Measurements from ENCODE around the gene SCYL2.
"Not testable (repeated sequence)": the region's sequence is repeated elsewhere in the genome, so short reads cannot be mapped to it uniquely, and the experiment has no call there.

SCYL2 gene

DNA sequence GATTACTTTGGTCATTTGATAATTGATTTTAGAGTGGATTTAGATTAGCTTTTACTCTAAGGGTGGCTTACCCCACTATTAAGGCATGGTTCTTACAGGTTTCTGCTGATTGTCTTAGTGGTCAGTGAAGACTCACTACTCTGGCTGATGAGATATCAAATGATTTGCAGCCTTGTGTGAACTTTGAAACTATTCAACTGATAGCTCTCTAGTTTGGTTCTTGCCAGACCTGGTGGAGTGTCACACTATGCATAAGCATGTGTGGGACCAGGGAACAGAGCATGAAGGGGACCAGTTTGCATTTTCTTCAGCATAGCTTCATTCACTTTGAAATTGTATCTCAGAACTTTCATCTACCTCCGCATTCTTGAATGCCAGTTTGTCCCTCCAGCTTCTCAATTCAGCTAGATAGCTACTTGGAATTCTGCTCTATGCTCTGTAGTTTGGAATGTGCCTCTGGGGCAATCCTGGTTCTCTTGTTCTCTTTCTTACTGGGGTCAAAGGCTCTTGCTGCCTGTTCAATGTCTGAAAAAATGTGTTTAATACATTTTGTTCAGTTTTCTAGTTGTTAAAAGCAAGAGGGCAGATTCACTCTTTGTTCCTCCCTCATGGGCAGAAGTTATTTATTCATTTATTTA, 12.7 kb downstream of the SCYL2 start:
- no peak for TF ChIP-seq Cebpa-rat (IDR thresholded peaks at IDR 0.05)

GRCh38 chr12:100284556-100284955, 17.6 kb downstream of the SCYL2 start:
- H3K9ac ChIP-seq, result not testable (repeated sequence)
- peaks cover 30% of the 10 kb centered on the region for H3K36me3 ChIP-seq

More for the DNA sequence above, 12.7 kb downstream of the SCYL2 start:
- no peaks in the 10 kb centered on the region for H3K27me3 ChIP-seq
- H3K9me3 ChIP-seq, result peaks cover 34% of the 10 kb centered on the region
- no peak overlapping the region for H3K4me2 ChIP-seq
- peaks cover 49% of the 10 kb centered on the region for H4K20me1 ChIP-seq
- H3K4me3 ChIP-seq, result no peak overlapping the region
- H3K27ac ChIP-seq, result no peak overlapping the region
- H3K4me1 ChIP-seq, result no peaks in the 10 kb centered on the region
- H3K9ac ChIP-seq, result no peak overlapping the region
- peaks cover 28% of the 10 kb centered on the region for H3K36me3 ChIP-seq

GRCh38 chr12:100289038-100289437, 22.1 kb downstream of the SCYL2 start:
- Histone ChIP-seq H3K36me3 (peaks cover 35% of the 10 kb centered on the region), H3K27ac (no peak overlapping the region), H3K9ac (no peak overlapping the region), H3K4me3 (no peak overlapping the region), H3K9me3 (peaks cover 9% of the 10 kb centered on the region), H3K27me3 (no peaks in the 10 kb centered on the region), H4K20me1 (peaks cover 14% of the 10 kb centered on the region; the same call in 1 of the 2 replicates), H3K4me1 (no peaks in the 10 kb centered on the region), H3K4me2 (no peak overlapping the region)
- TF ChIP-seq Cebpa-rat (IDR thresholded peaks at IDR 0.05), result no peak

More at GRCh38 chr12:100284556-100284955, 17.6 kb downstream of the SCYL2 start:
- H3K9me3 ChIP-seq, H3K4me2 ChIP-seq, H3K27ac ChIP-seq, H3K4me1 ChIP-seq, H3K4me3 ChIP-seq, H3K27me3 ChIP-seq: not testable (repeated sequence)
- peaks cover 31% of the 10 kb centered on the region for H4K20me1 ChIP-seq

GRCh38 chr12:100290016-100290415, 23.0 kb downstream of the SCYL2 start:
- Histone ChIP-seq H4K20me1 (peaks cover 14% of the 10 kb centered on the region; the same call in 1 of the 2 replicates), H3K4me1 (no peaks in the 10 kb centered on the region), H3K9ac (no peak overlapping the region), H3K27ac (no peak overlapping the region), H3K4me3 (no peak overlapping the region), H3K27me3 (no peaks in the 10 kb centered on the region), H3K9me3 (peaks cover 14% of the 10 kb centered on the region), H3K36me3 (peaks cover 25% of the 10 kb centered on the region), H3K4me2 (no peak overlapping the region)
- no peak for TF ChIP-seq Cebpa-rat (IDR thresholded peaks at IDR 0.05)

DNA sequence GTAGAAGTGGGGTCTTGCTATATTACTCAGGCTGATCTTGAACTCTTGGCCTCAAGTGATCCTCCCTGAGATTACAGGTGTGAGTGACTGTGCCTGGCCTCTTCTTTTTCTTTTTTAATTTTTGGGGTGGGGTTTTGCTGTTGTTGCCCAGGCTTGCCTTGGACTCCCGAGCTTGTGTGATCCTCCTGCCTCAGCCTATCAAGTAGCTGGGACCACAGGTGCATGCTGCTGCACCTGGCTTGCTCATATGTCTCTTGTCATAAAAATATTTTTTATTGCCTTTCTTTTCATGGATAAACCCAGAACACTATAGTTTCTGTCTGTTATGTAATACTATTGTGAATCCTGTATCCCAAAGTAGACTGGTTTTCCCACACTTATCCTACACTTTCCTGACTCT, 26.0 kb downstream of the SCYL2 start:
- no peak for TF ChIP-seq Cebpa-rat (IDR thresholded peaks at IDR 0.05)
- Histone ChIP-seq H3K27ac (no peak overlapping the region), H3K4me3 (no peak overlapping the region)

DNA sequence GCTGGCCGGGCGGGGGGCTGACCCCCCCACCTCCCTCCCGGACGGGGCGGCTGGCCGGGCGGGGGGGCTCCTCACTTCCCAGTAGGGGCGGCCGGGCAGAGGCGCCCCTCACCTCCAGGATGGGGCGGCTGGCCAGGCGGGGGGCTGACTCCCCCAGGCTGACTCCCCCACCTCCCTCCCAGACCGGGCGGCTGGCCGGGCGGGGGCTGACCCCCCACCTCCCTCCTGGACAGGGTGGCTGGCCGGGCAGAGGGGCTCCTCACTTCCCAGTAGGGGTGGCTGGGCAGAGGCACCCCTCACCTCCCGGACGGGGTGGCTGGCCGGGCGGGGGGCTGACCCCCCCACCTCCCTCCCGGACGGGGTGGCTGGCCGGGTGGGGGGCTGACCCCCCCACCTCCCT, 27.4 kb downstream of the SCYL2 start:
- H3K4me2 ChIP-seq, result not testable (repeated sequence)

More for the DNA sequence above, 26.0 kb downstream of the SCYL2 start:
- H3K27me3 ChIP-seq, result no peaks in the 10 kb centered on the region
- no peak overlapping the region for H3K4me2 ChIP-seq
- peaks cover 14% of the 10 kb centered on the region for H3K9me3 ChIP-seq
- no peaks in the 10 kb centered on the region for H3K4me1 ChIP-seq
- peaks cover 20% of the 10 kb centered on the region; the same call in 1 of the 2 replicates for H4K20me1 ChIP-seq
- peaks cover 33% of the 10 kb centered on the region for H3K36me3 ChIP-seq
- no peak overlapping the region for H3K9ac ChIP-seq

GRCh38 chr12:100295764-100296555, 29.0 kb downstream of the SCYL2 start:
- no peak overlapping the region for H3K4me3 ChIP-seq
- peaks cover 55% of the 10 kb centered on the region for H3K36me3 ChIP-seq
- H3K27ac ChIP-seq, result no peak overlapping the region
- H3K9me3 ChIP-seq, result peaks cover 20% of the 10 kb centered on the region
- H3K4me1 ChIP-seq, result no peaks in the 10 kb centered on the region
- no peak overlapping the region for H3K4me2 ChIP-seq
- 0 out of 2 replicates have a peak, but pooled peaks cover 6% of the 10 kb centered on the region for H4K20me1 ChIP-seq
- H3K27me3 ChIP-seq, result no peaks in the 10 kb centered on the region
- TF ChIP-seq Cebpa-rat (IDR thresholded peaks at IDR 0.05), result no peak
- H3K9ac ChIP-seq, result no peak overlapping the region

More for the DNA sequence above, 27.4 kb downstream of the SCYL2 start:
- H3K4me1 ChIP-seq, H3K9ac ChIP-seq, H3K27me3 ChIP-seq, H3K4me3 ChIP-seq, H3K27ac ChIP-seq: not testable (repeated sequence)
- H3K9me3 ChIP-seq, result peaks cover 14% of the 10 kb centered on the region
- peaks cover 20% of the 10 kb centered on the region; the same call in 1 of the 2 replicates for H4K20me1 ChIP-seq
- peaks cover 39% of the 10 kb centered on the region for H3K36me3 ChIP-seq

- H3K27ac ChIP-seq, result no peak overlapping the region
- no peaks in the 10 kb centered on the region for H3K4me1 ChIP-seq
- H3K4me2 ChIP-seq, result no peak overlapping the region
- 0 out of 2 replicates have a peak, but pooled peaks cover 2% of the 10 kb centered on the region for H4K20me1 ChIP-seq
- peaks cover 81% of the 10 kb centered on the region for H3K36me3 ChIP-seq
- TF ChIP-seq Cebpa-rat (IDR thresholded peaks at IDR 0.05), result no peak
- H3K27me3 ChIP-seq, result no peaks in the 10 kb centered on the region
- no peak overlapping the region for H3K9ac ChIP-seq
- H3K9me3 ChIP-seq, result peaks cover 58% of the 10 kb centered on the region
- no peak overlapping the region for H3K4me3 ChIP-seq
Observed at GRCh38 chr12:100302081-100302480, 35.1 kb downstream of the SCYL2 start.

GRCh38 chr12:100303831-100304230, 36.9 kb downstream of the SCYL2 start:
- Histone ChIP-seq H3K27ac (no peak overlapping the region), H4K20me1 (no peaks in the 10 kb centered on the region), H3K4me3 (no peak overlapping the region), H3K9me3 (peaks cover 64% of the 10 kb centered on the region), H3K9ac (no peak overlapping the region), H3K4me2 (no peak overlapping the region), H3K36me3 (peaks cover 76% of the 10 kb centered on the region), H3K27me3 (no peaks in the 10 kb centered on the region), H3K4me1 (no peaks in the 10 kb centered on the region)
- TF ChIP-seq Cebpa-rat (IDR thresholded peaks at IDR 0.05), result no peak

DNA sequence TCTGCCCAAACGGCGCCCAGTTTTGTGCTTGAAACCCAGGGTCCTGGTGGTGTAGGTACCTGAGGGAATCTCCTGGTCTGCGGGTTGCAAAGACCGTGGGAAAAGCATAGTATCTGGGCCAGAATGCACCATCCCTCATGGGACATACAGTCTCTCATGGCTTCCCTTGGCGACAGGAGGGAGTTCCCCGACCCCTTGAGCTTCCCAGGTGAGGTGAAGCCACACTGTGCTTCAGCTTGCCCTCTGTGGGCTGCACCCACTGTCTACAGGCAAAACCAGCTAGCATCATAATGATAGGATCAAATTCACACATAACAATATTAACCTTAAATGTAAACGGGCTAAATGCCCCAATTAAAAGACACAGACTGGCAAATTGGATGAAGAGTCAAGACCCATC, 37.4 kb downstream of the SCYL2 start:
- not testable (repeated sequence) for H3K27me3 ChIP-seq, H3K27ac ChIP-seq, H3K9ac ChIP-seq, H3K4me3 ChIP-seq, H4K20me1 ChIP-seq, H3K4me1 ChIP-seq, H3K4me2 ChIP-seq
- peaks cover 76% of the 10 kb centered on the region for H3K36me3 ChIP-seq
- peaks cover 64% of the 10 kb centered on the region for H3K9me3 ChIP-seq

DNA sequence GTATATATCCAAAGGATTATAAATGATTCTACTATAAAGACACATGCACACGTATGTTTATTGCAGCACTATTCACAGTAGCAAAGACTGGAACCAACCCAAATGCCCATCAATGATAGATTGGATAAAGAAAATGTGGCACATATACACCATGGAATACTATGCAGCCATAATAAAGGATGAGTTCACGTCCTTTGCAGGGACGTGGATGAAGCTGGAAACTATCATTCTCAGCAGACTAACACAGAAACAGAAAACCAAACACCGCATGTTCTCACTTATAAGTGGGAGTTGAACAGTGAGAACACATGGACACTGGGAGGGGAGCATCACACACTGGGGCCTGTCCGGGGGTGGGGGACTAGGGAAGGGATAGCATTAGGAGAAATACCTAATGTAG, 41.2 kb downstream of the SCYL2 start:
- H3K27me3 ChIP-seq, H3K9ac ChIP-seq, H4K20me1 ChIP-seq, H3K4me2 ChIP-seq, H3K4me1 ChIP-seq, H3K27ac ChIP-seq, H3K4me3 ChIP-seq: not testable (repeated sequence)
- Histone ChIP-seq H3K36me3 (peaks cover 59% of the 10 kb centered on the region), H3K9me3 (peaks cover 38% of the 10 kb centered on the region)

Measured in BLaER1 (cell line).